SK-N-SH (cell line): ENCODE data around the gene GUK1. TPM values are rescaled to one million over a fixed set of nuclear protein-coding genes. Genes with fewer than 3 reads are reported as not detected.

Experiments used
- CTCF ChIA-PET: fragments of 300-600, 350-600 bp; formaldehyde crosslinking; extraction: SDS; loops from one replicate; lab custom pipeline; 2021; lab: Yijun Ruan, JAX
- POLR2A ChIA-PET: fragments of 350-600 bp; sonication (Branson Sonifier 250); formaldehyde crosslinking; extraction: SDS; loops from one replicate; lab custom pipeline; 2020; ENCODE audit warnings: antibody characterized with exemption, inconsistent platforms; lab: Yijun Ruan, JAX
- DNase-seq: peaks from one replicate; pipeline ENCODE4 v3.0.0; 2012
- H2AFZ ChIP-seq: fragments of 200-600 bp; sonication (generic); 2 replicates; pipeline ENCODE4 v1.8.1; 2016; ENCODE audit warnings: antibody characterized with exemption, mild to moderate bottlenecking, low read depth
- H3F3A ChIP-seq: fragments of 200-600 bp; sonication (generic); replicated peaks from 2 replicates; pipeline ENCODE3; 2016; ENCODE audit warnings: antibody characterized with exemption, mild to moderate bottlenecking; ENCODE audit not compliant: insufficient read depth
- H3K27ac ChIP-seq, 2 experiments: fragments of 200-500 bp in 1 of 2; fragments of 200-600 bp in 1 of 2; sonication (Bioruptor generic) in 1 of 2; sonication (generic), shearing (Covaris generic) in 1 of 2; 2 replicates each; pipeline versions ENCODE4 v1.5.1 to v1.6.1; 2014 to 2016; ENCODE audit warnings: low read depth in 2 of 2, inconsistent platforms in 1 of 2, low read length in 1 of 2, mild to moderate bottlenecking in 1 of 2, mixed read lengths in 1 of 2
- H3K27me3 ChIP-seq: fragments of 200-600 bp; sonication (generic), shearing (Covaris generic); 2 replicates; pipeline ENCODE4 v1.6.1; 2016; ENCODE audit warnings: mixed run types; ENCODE audit not compliant: insufficient read depth
- H3K36me3 ChIP-seq, 2 experiments: fragments of 200-500 bp in 1 of 2; fragments of 200-600 bp in 1 of 2; sonication (Bioruptor generic) in 1 of 2; sonication (generic) in 1 of 2; replicated peaks in 1 of 2; 2 replicates each; pipeline versions ENCODE3 to v1.5.1; 2014 to 2016; ENCODE audit warnings: low read length in 1 of 2, mild to moderate bottlenecking in 1 of 2; ENCODE audit not compliant: insufficient read depth in 2 of 2, control insufficient read depth in 1 of 2
- H3K4me1 ChIP-seq, 2 experiments: fragments of 200-500 bp in 1 of 2; fragments of 200-600 bp in 1 of 2; sonication (Bioruptor generic) in 1 of 2; sonication (generic), shearing (Covaris generic) in 1 of 2; 2 replicates each; pipeline versions ENCODE4 v1.5.1 to v1.6.1; 2014 to 2016; ENCODE audit warnings: low read depth in 1 of 2, low read length in 1 of 2, mixed run types in 1 of 2; ENCODE audit not compliant: insufficient read depth in 2 of 2, control insufficient read depth in 1 of 2
- H3K4me2 ChIP-seq: fragments of 200-600 bp; sonication (generic), shearing (Covaris generic); 2 replicates; pipeline ENCODE4 v1.6.1; 2017; ENCODE audit warnings: mixed run types
- H3K4me3 ChIP-seq, 2 experiments: fragments of 200-500 bp in 1 of 2; fragments of 200-600 bp in 1 of 2; sonication (Bioruptor generic) in 1 of 2; sonication (generic), shearing (Covaris generic) in 1 of 2; 2 replicates each; pipeline versions ENCODE4 v1.5.1 to v1.8.1; 2014 to 2016; ENCODE audit warnings: low read depth in 2 of 2, inconsistent platforms in 1 of 2, low read length in 1 of 2, mild to moderate bottlenecking in 1 of 2, mixed read lengths in 1 of 2, moderate library complexity in 1 of 2
- H3K79me2 ChIP-seq: fragments of 200-600 bp; sonication (generic); 2 replicates; pipeline ENCODE4 v1.8.1; 2017; ENCODE audit warnings: mild to moderate bottlenecking; ENCODE audit not compliant: insufficient read depth
- H3K9ac ChIP-seq: fragments of 200-600 bp; sonication (generic); 2 replicates; pipeline ENCODE4 v1.6.1; 2017; ENCODE audit warnings: mixed run types
- H3K9me2 ChIP-seq: fragments of 200-600 bp; sonication (generic); 2 replicates; pipeline ENCODE4 v1.6.1; 2017; ENCODE audit warnings: mixed run types
- H3K9me3 ChIP-seq: fragments of 200-600 bp; sonication (generic); 2 replicates; pipeline ENCODE4 v1.6.1; 2017; ENCODE audit warnings: mixed run types, mild to moderate bottlenecking, moderate library complexity
- H4K20me1 ChIP-seq: fragments of 200-600 bp; sonication (generic); 2 replicates; pipeline ENCODE4 v1.6.1; 2017; ENCODE audit warnings: mild to moderate bottlenecking, mixed run types; ENCODE audit not compliant: insufficient read depth
- CHD2 ChIP-seq: fragments of 150-350 bp; IDR thresholded peaks from 2 replicates; pipeline ENCODE4 v1.6.1; 2018; ENCODE audit warnings: low read length; ENCODE audit not compliant: partially characterized antibody
- EP300 ChIP-seq, 2 experiments: IDR thresholded peaks; 2 replicates each; pipeline versions ENCODE4 v1.4.0 to v1.6.1; 2012; ENCODE audit warnings: borderline replicate concordance in 1 of 2, low read depth in 1 of 2, low read length in 1 of 2
- FOXJ3 ChIP-seq: sonication (generic); formaldehyde crosslinking; IDR thresholded peaks from 2 replicates; pipeline ENCODE4 v1.5.1; 2020; ENCODE audit warnings: mild to moderate bottlenecking, missing genetic modification reagents
- FOXM1 ChIP-seq: IDR thresholded peaks from 2 replicates; pipeline ENCODE4 v1.4.0; 2012; ENCODE audit warnings: low read depth, mild to moderate bottlenecking
- GATA2 ChIP-seq: sonication (generic); formaldehyde crosslinking; IDR thresholded peaks from 2 replicates; pipeline ENCODE4 v1.5.0; 2020; ENCODE audit warnings: mild to moderate bottlenecking, missing genetic modification reagents
- MEF2A ChIP-seq: IDR thresholded peaks from 2 replicates; pipeline ENCODE4 v1.4.0; 2012; ENCODE audit warnings: low read depth, borderline replicate concordance
- MXI1 ChIP-seq: IDR thresholded peaks from 2 replicates; pipeline ENCODE4 v1.6.1; 2012; ENCODE audit warnings: mild to moderate bottlenecking, low read depth, low read length, improper control_type of control experiment
- NRF1 ChIP-seq: IDR thresholded peaks from 2 replicates; pipeline ENCODE4 v1.6.1; 2012; ENCODE audit warnings: low read depth, mild to moderate bottlenecking, low read length
- POLR2AphosphoS5 ChIP-seq: IDR thresholded peaks from 2 replicates; pipeline ENCODE4 v1.6.1; 2012; ENCODE audit warnings: low read depth, low read length
- RFX5 ChIP-seq: IDR thresholded peaks from 2 replicates; pipeline ENCODE4 v1.6.1; 2012; ENCODE audit warnings: mild to moderate bottlenecking, improper control_type of control experiment, low read length
- SMC3 ChIP-seq: IDR thresholded peaks from 2 replicates; pipeline ENCODE4 v1.6.1; 2012; ENCODE audit warnings: low read depth, low read length, improper control_type of control experiment
- TEAD4 ChIP-seq: IDR thresholded peaks from 2 replicates; pipeline ENCODE4 v1.4.0; 2012; ENCODE audit warnings: mild to moderate bottlenecking, borderline replicate concordance; ENCODE audit not compliant: insufficient read depth
- WGBS: methylation state at CpG from one replicate; pipeline ENCODE4 v1.1.6; 2017; ENCODE audit warnings: low lambda C conversion rate; 5-methylcytosine and 5-hydroxymethylcytosine counted together
- polyA plus RNA-seq, 3 experiments: library from polyadenylated mRNA; depleted of rRNA; stranded (reverse); fragments of >200 nt; gene quantifications; 2 replicates each; pipeline ENCODE4 v1.2.3, GENCODE V29; 2012
- TF ChIP-seq, protein P1 (sequence below): IDR thresholded peaks from 2 replicates; pipeline ENCODE4 v1.6.1; 2012; ENCODE audit warnings: mild to moderate bottlenecking, low read depth, low read length, moderate library complexity
- TF ChIP-seq, protein P2 (sequence below): fragments of 150-350 bp; IDR thresholded peaks from 2 replicates; pipeline ENCODE4 v1.6.1; 2016; ENCODE audit warnings: mild to moderate bottlenecking, low read depth, low read length
- TF ChIP-seq, protein P3 (sequence below): IDR thresholded peaks from 2 replicates; pipeline ENCODE4 v1.4.0; 2012; ENCODE audit warnings: low read depth, borderline replicate concordance
- TF ChIP-seq, protein P4 (sequence below): fragments of 200-600 bp; sonication (generic); IDR thresholded peaks from 2 replicates; pipeline ENCODE4 v1.6.1; 2017; ENCODE audit warnings: antibody characterized with exemption, mild to moderate bottlenecking, moderate library complexity

The GUK1 gene
- polyA plus RNA-seq, 1 of the 3 experiments (the other 2 are of a cell fraction): 742 TPM

DNA sequence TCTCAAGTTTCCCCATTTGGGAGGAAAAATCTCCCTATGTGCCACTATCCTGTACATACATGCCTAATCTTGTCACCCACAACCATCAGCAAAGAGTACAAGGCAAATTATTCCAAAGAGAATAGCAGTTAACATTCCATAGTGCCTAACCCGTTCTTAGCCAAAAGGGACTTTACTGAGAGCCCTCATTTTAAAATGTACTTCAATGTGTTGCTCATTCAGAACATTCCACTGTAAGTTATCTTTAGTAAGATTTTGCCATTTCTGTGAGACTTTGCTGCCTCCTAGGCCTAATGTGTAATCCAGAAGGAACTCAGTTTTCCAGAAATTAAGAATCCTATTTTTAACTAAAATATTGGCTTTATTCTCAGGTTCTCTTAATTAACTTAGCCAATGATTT lies 19.7 kb upstream of the GUK1 start:
- no peak for TF ChIP-seq SMC3
- no peak for TF ChIP-seq FOXJ3 (CRISPR knock-in tag)
- TF ChIP-seq FOXM1: no peak
- TF ChIP-seq, protein P1, sequence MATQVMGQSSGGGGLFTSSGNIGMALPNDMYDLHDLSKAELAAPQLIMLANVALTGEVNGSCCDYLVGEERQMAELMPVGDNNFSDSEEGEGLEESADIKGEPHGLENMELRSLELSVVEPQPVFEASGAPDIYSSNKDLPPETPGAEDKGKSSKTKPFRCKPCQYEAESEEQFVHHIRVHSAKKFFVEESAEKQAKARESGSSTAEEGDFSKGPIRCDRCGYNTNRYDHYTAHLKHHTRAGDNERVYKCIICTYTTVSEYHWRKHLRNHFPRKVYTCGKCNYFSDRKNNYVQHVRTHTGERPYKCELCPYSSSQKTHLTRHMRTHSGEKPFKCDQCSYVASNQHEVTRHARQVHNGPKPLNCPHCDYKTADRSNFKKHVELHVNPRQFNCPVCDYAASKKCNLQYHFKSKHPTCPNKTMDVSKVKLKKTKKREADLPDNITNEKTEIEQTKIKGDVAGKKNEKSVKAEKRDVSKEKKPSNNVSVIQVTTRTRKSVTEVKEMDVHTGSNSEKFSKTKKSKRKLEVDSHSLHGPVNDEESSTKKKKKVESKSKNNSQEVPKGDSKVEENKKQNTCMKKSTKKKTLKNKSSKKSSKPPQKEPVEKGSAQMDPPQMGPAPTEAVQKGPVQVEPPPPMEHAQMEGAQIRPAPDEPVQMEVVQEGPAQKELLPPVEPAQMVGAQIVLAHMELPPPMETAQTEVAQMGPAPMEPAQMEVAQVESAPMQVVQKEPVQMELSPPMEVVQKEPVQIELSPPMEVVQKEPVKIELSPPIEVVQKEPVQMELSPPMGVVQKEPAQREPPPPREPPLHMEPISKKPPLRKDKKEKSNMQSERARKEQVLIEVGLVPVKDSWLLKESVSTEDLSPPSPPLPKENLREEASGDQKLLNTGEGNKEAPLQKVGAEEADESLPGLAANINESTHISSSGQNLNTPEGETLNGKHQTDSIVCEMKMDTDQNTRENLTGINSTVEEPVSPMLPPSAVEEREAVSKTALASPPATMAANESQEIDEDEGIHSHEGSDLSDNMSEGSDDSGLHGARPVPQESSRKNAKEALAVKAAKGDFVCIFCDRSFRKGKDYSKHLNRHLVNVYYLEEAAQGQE: no peak
- no peak for TF ChIP-seq TEAD4
- no peak for TF ChIP-seq RFX5
- TF ChIP-seq MEF2A: no peak
- TF ChIP-seq CHD2: no peak
- TF ChIP-seq NRF1: no peak
- TF ChIP-seq, protein P2, sequence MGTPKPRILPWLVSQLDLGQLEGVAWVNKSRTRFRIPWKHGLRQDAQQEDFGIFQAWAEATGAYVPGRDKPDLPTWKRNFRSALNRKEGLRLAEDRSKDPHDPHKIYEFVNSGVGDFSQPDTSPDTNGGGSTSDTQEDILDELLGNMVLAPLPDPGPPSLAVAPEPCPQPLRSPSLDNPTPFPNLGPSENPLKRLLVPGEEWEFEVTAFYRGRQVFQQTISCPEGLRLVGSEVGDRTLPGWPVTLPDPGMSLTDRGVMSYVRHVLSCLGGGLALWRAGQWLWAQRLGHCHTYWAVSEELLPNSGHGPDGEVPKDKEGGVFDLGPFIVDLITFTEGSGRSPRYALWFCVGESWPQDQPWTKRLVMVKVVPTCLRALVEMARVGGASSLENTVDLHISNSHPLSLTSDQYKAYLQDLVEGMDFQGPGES: no peak
- TF ChIP-seq, protein P3, sequence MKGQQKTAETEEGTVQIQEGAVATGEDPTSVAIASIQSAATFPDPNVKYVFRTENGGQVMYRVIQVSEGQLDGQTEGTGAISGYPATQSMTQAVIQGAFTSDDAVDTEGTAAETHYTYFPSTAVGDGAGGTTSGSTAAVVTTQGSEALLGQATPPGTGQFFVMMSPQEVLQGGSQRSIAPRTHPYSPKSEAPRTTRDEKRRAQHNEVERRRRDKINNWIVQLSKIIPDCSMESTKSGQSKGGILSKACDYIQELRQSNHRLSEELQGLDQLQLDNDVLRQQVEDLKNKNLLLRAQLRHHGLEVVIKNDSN: no peak
- TF ChIP-seq, protein P4, sequence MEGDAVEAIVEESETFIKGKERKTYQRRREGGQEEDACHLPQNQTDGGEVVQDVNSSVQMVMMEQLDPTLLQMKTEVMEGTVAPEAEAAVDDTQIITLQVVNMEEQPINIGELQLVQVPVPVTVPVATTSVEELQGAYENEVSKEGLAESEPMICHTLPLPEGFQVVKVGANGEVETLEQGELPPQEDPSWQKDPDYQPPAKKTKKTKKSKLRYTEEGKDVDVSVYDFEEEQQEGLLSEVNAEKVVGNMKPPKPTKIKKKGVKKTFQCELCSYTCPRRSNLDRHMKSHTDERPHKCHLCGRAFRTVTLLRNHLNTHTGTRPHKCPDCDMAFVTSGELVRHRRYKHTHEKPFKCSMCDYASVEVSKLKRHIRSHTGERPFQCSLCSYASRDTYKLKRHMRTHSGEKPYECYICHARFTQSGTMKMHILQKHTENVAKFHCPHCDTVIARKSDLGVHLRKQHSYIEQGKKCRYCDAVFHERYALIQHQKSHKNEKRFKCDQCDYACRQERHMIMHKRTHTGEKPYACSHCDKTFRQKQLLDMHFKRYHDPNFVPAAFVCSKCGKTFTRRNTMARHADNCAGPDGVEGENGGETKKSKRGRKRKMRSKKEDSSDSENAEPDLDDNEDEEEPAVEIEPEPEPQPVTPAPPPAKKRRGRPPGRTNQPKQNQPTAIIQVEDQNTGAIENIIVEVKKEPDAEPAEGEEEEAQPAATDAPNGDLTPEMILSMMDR: no peak
- TF ChIP-seq POLR2AphosphoS5: no peak
- TF ChIP-seq MXI1: no peak
- TF ChIP-seq EP300 (IDR thresholded peaks at IDR 0.05; ENCODE audit: borderline replicate concordance in 1 of 2, low read depth in 1 of 2, low read length in 1 of 2): no peak
- no peak for TF ChIP-seq GATA2 (CRISPR knock-in tag)
- no peak overlapping the region for H2AFZ ChIP-seq
- no peaks in the 10 kb centered on the region for H3K4me1 ChIP-seq
- no peak overlapping the region for H3K4me2 ChIP-seq
- H4K20me1 ChIP-seq: no peaks in the 10 kb centered on the region
- no peak for DNase-seq
- no peak overlapping the region for H3K9ac ChIP-seq
- H3K9me2 ChIP-seq: no peaks in the 10 kb centered on the region
- no peaks in the 10 kb centered on the region for H3K27me3 ChIP-seq
- 42% methylated on average over 1 of the region's 1 CpG for WGBS
- H3K4me3 ChIP-seq: no peak overlapping the region
- CTCF ChIA-PET: interaction anchor here (6.1 kb wide), 1 partner anchor 11 kb away, joined by 36 read pairs; no protein-coding TSS in a partner anchor
- POLR2A ChIA-PET: no interaction called here
- no peaks in the 10 kb centered on the region for H3K79me2 ChIP-seq
- H3K36me3 ChIP-seq: no peaks in the 10 kb centered on the region
- H3F3A ChIP-seq: peaks cover 3% of the 10 kb centered on the region
- peaks cover 13% of the 10 kb centered on the region for H3K9me3 ChIP-seq
- H3K27ac ChIP-seq: no peak overlapping the region
